Measurements from ENCODE around the gene EVPL.

The EVPL gene

DNA sequence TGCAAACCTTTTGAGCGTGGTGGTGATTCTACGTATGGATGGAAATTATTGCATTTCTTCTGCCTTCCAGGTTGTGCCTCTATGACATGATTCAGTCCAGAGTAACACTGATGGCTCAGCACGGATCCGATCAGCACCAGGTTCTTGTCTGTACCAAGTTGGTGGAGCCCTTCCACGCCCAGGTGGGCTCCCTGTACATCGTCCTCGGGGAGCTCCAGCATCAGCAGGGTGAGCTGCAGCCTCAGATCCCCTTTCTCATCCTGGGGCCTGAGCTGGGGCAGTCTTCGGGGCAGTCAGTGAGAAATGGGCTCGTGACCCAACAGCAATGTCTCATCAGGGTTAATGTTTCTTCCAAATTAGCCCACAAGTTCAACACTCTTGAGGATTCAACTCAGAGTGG, 35.7 kb downstream of the EVPL start:
- H3K4me1 ChIP-seq (ENCODE audit: insufficient read depth, low read length): no peaks in the 10 kb centered on the region
- peaks cover 17% of the 10 kb centered on the region; the same call in 1 of the 2 replicates for H3K36me3 ChIP-seq (ENCODE audit: insufficient read depth, low read length)
- no peak overlapping the region for H3K4me2 ChIP-seq (ENCODE audit: insufficient read depth, low read length)
- no peak overlapping the region for H3K4me3 ChIP-seq (ENCODE audit: low read depth in 1 of 2, low read length in 2 of 2)
- no peaks in the 10 kb centered on the region for H3K27me3 ChIP-seq (ENCODE audit: insufficient read depth, low read length, poor library complexity)
- no peak overlapping the region for H3K9ac ChIP-seq (ENCODE audit: low read depth, low read length)
- H3K79me2 ChIP-seq (ENCODE audit: insufficient read depth, low read length): no peaks in the 10 kb centered on the region
- H4K20me1 ChIP-seq (ENCODE audit: insufficient read depth, low read length): no peaks in the 10 kb centered on the region
- ATAC-seq (ENCODE audit: insufficient read depth, low read depth): no peak
- no peaks in the 10 kb centered on the region for H3K9me3 ChIP-seq (ENCODE audit: insufficient read depth, low read length, severe bottlenecking)
- no peak for TF ChIP-seq EZH2 (IDR thresholded peaks at IDR 0.05; ENCODE audit: borderline replicate concordance, low read depth, low read length, severe bottlenecking)
- TF ChIP-seq, protein P1, sequence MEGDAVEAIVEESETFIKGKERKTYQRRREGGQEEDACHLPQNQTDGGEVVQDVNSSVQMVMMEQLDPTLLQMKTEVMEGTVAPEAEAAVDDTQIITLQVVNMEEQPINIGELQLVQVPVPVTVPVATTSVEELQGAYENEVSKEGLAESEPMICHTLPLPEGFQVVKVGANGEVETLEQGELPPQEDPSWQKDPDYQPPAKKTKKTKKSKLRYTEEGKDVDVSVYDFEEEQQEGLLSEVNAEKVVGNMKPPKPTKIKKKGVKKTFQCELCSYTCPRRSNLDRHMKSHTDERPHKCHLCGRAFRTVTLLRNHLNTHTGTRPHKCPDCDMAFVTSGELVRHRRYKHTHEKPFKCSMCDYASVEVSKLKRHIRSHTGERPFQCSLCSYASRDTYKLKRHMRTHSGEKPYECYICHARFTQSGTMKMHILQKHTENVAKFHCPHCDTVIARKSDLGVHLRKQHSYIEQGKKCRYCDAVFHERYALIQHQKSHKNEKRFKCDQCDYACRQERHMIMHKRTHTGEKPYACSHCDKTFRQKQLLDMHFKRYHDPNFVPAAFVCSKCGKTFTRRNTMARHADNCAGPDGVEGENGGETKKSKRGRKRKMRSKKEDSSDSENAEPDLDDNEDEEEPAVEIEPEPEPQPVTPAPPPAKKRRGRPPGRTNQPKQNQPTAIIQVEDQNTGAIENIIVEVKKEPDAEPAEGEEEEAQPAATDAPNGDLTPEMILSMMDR (IDR thresholded peaks at IDR 0.05; ENCODE audit: borderline replicate concordance, extremely low read depth, low read length, poor library complexity, severe bottlenecking): no peak
- no peak overlapping the region for H3K27ac ChIP-seq (ENCODE audit: low read length)
- no peak for DNase-seq
- H2AFZ ChIP-seq (ENCODE audit: low read depth, low read length): no peak overlapping the region

GRCh38 chr17:75987041-75987440, 40.1 kb downstream of the EVPL start:
- peaks cover 8% of the 10 kb centered on the region; the same call in 1 of the 2 replicates for H3K36me3 ChIP-seq (ENCODE audit: insufficient read depth, low read length)
- H2AFZ ChIP-seq (ENCODE audit: low read depth, low read length): no peak overlapping the region
- H3K9me3 ChIP-seq (ENCODE audit: insufficient read depth, low read length, severe bottlenecking): no peaks in the 10 kb centered on the region
- H3K79me2 ChIP-seq (ENCODE audit: insufficient read depth, low read length): 0 out of 2 replicates have a peak, but pooled peaks cover 3% of the 10 kb centered on the region
- H3K4me3 ChIP-seq (ENCODE audit: low read depth in 1 of 2, low read length in 2 of 2): no peak overlapping the region
- H3K4me2 ChIP-seq (ENCODE audit: insufficient read depth, low read length): no peak overlapping the region
- TF ChIP-seq, protein P1 (IDR thresholded peaks at IDR 0.05; ENCODE audit: borderline replicate concordance, extremely low read depth, low read length, poor library complexity, severe bottlenecking): no peak
- TF ChIP-seq EZH2 (IDR thresholded peaks at IDR 0.05; ENCODE audit: borderline replicate concordance, low read depth, low read length, severe bottlenecking): no peak
- H3K27ac ChIP-seq (ENCODE audit: low read length): no peak overlapping the region
- no peak for ATAC-seq (ENCODE audit: insufficient read depth, low read depth)
- no peak overlapping the region for H3K9ac ChIP-seq (ENCODE audit: low read depth, low read length)
- no peaks in the 10 kb centered on the region for H3K27me3 ChIP-seq (ENCODE audit: insufficient read depth, low read length, poor library complexity)
- no peaks in the 10 kb centered on the region for H4K20me1 ChIP-seq (ENCODE audit: insufficient read depth, low read length)
- no peaks in the 10 kb centered on the region for H3K4me1 ChIP-seq (ENCODE audit: insufficient read depth, low read length)
- DNase-seq: no peak

DNA sequence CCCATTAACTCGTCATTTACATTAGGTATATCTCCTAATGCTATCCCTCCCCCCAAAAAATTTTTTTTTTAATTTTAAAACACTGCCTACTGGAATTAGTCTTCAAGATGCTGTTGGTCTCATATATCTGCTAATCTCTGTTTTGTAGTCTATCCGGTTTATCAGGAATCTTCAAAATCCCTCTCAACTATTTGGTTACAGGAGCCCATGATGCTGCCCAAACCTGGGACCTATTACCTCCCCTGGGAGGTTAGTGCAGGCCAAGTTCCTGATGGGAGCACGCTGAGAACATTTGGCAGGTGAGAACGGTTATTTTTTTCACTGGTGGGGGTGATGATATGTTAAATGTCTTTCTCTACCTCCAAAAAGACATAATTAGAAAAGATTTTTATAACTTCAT, 41.1 kb downstream of the EVPL start:
- Histone ChIP-seq H3K9ac (ENCODE audit: low read depth, low read length) (no peak overlapping the region), H3K27ac (ENCODE audit: low read length) (no peak overlapping the region), H3K27me3 (ENCODE audit: insufficient read depth, low read length, poor library complexity) (no peaks in the 10 kb centered on the region), H4K20me1 (ENCODE audit: insufficient read depth, low read length) (no peaks in the 10 kb centered on the region), H3K4me1 (ENCODE audit: insufficient read depth, low read length) (no peaks in the 10 kb centered on the region), H3K79me2 (ENCODE audit: insufficient read depth, low read length) (0 out of 2 replicates have a peak, but pooled peaks cover 3% of the 10 kb centered on the region), H2AFZ (ENCODE audit: low read depth, low read length) (no peak overlapping the region), H3K4me3 (ENCODE audit: low read depth in 1 of 2, low read length in 2 of 2) (no peak overlapping the region), H3K36me3 (ENCODE audit: insufficient read depth, low read length) (peaks cover 3% of the 10 kb centered on the region; the same call in 1 of the 2 replicates), H3K9me3 (ENCODE audit: insufficient read depth, low read length, severe bottlenecking) (no peaks in the 10 kb centered on the region), H3K4me2 (ENCODE audit: insufficient read depth, low read length) (no peak overlapping the region)
- DNase-seq: no peak
- no peak for TF ChIP-seq EZH2 (IDR thresholded peaks at IDR 0.05; ENCODE audit: borderline replicate concordance, low read depth, low read length, severe bottlenecking)
- TF ChIP-seq, protein P1 (IDR thresholded peaks at IDR 0.05; ENCODE audit: borderline replicate concordance, extremely low read depth, low read length, poor library complexity, severe bottlenecking): no peak
- no peak for ATAC-seq (ENCODE audit: insufficient read depth, low read depth)

Measured in DND-41 (cell line).